MCF 10A (cell line): ENCODE results near the gene CYTH2. TPM values are rescaled to one million over a fixed set of nuclear protein-coding genes. Genes with fewer than 3 reads are reported as not detected.

Experiments
- BruUV-seq: library from RNA; stranded (reverse); fragments of 400-500 nt; replicated peaks from 2 replicates; lab custom pipeline; 2021; lab: Mats Ljungman, UMichigan
- CTCF ChIA-PET: fragments of 300-600 bp; sonication (Branson Sonifier 250); formaldehyde crosslinking; extraction: SDS; loops from one replicate; lab custom pipeline; 2021; ENCODE audit warnings: antibody characterized with exemption, inconsistent platforms; lab: Yijun Ruan, JAX
- POLR2A ChIA-PET: fragments of 300-600, 350-650 bp; sonication (Branson Sonifier 250); formaldehyde crosslinking; extraction: SDS; loops from one replicate; lab custom pipeline; 2020; ENCODE audit warnings: antibody characterized with exemption, inconsistent platforms; lab: Yijun Ruan, JAX
- DNase-seq: peaks from one replicate; pipeline ENCODE4 v3.0.0-alpha.2; 2018; ENCODE audit not compliant: unreplicated experiment
- H3K27ac Mint-ChIP-seq: one replicate; pipeline ENCODE4 v1.8.0; 2022; ENCODE audit warnings: mild to moderate bottlenecking, low read depth, mixed read lengths; ENCODE audit not compliant: unreplicated experiment
- H3K27me3 Mint-ChIP-seq: one replicate; pipeline ENCODE4 v1.8.0; 2022; ENCODE audit warnings: mixed read lengths; ENCODE audit not compliant: insufficient read depth, unreplicated experiment
- H3K36me3 Mint-ChIP-seq: one replicate; pipeline ENCODE4 v1.8.0; 2022; ENCODE audit warnings: mild to moderate bottlenecking, moderate library complexity, mixed read lengths; ENCODE audit not compliant: insufficient read depth, unreplicated experiment
- H3K4me1 Mint-ChIP-seq: one replicate; pipeline ENCODE4 v1.8.0; 2022; ENCODE audit warnings: mixed read lengths; ENCODE audit not compliant: insufficient read depth, unreplicated experiment
- H3K4me3 Mint-ChIP-seq: one replicate; pipeline ENCODE4 v1.8.0; 2022; ENCODE audit warnings: mild to moderate bottlenecking, moderate library complexity, mixed read lengths; ENCODE audit not compliant: unreplicated experiment
- H3K9me3 Mint-ChIP-seq: one replicate; pipeline ENCODE4 v1.8.0; 2022; ENCODE audit warnings: mixed read lengths; ENCODE audit not compliant: unreplicated experiment
- CTCF ChIP-seq: fragments of 200-600 bp; IDR thresholded peaks from one replicate; pipeline ENCODE4 v1.8.0; 2022; ENCODE audit warnings: antibody characterized with exemption, mild to moderate bottlenecking; ENCODE audit not compliant: unreplicated experiment
- intact Hi-C: fragments of 100-400 bp; cut with micrococcal nuclease; formaldehyde crosslinking; loops from 2 replicates; pipeline ENCODE4 v1.14.1; 2022
- total RNA-seq: library from RNA; stranded (reverse); gene quantifications from 2 replicates; pipeline ENCODE4 v1.2.3, GENCODE V29; 2022

CYTH2 gene
- total RNA-seq, 1 experiment from 2014 or later, result 70.3 TPM

DNA sequence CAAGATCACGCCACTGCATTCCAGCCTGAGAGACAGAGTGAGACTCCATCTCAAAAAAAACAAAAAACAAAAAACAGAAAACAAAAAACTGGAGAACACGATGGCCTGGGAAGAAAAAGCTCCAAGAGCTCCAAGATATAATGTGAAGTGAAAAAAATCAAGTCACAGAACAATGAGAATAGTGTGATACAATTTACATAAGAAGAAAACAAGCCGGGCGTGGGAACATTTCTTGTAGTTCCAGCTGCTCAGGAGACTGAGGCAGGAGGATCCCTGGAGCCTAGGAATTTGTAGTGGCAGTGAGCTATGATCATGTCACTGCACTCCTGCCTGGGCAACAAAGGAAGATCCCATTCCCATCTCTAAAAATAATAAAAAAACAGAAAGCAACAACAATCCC, 51.0 kb downstream of the CYTH2 start:
- peaks cover 7% of the 10 kb centered on the region for H3K9me3 Mint-ChIP-seq
- no peaks in the 10 kb centered on the region for H3K27me3 Mint-ChIP-seq
- H3K27ac Mint-ChIP-seq, result no peak overlapping the region
- H3K36me3 Mint-ChIP-seq, result peaks cover 11% of the 10 kb centered on the region
- no peak for DNase-seq
- intact Hi-C loops, result no loop called here
- TF ChIP-seq CTCF, result no peak
- CTCF ChIA-PET, result interaction anchor here (0.6 kb wide), 1 partner anchor 1983 kb away, joined by 3 read pairs; no protein-coding TSS in a partner anchor
- BruUV-seq, result no TSS peak
- no peak overlapping the region for H3K4me3 Mint-ChIP-seq
- no peaks in the 10 kb centered on the region for H3K4me1 Mint-ChIP-seq
- POLR2A ChIA-PET, result no interaction called here

DNA sequence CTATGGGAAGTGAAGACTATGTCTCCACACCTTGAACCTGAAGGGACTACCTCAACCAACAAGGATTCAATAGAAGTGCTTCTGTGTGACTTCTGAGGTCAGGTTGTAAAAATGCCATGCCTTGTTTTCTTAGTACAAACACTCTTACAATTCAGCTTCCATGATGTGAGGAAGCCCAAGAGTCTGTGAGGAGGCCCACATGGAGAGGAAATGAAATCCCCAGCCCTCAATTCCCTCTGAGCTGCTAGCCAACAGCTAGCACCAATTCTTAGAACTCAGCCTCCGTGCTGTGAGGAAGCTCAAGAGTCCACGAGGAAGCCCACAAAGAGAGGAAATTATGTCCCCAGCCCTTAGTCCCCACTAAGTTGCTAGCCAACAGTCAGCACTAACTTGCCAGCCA, 55.1 kb downstream of the CYTH2 start:
- BruUV-seq, result no TSS peak
- no peak overlapping the region for H3K4me3 Mint-ChIP-seq
- ChIA-PET CTCF (interaction anchor here (0.8 to 0.9 kb wide), 2 partner anchors 14 to 17 kb away, joined by 3 read pairs; no protein-coding TSS in a partner anchor), POLR2A (interaction anchor here (1.1 kb wide), 1 partner anchor 10 kb away, joined by 3 read pairs; no protein-coding TSS in a partner anchor)
- H3K4me1 Mint-ChIP-seq, result no peaks in the 10 kb centered on the region
- H3K27me3 Mint-ChIP-seq, result no peaks in the 10 kb centered on the region
- no peak for DNase-seq
- intact Hi-C loops, result no loop called here
- TF ChIP-seq CTCF, result no peak
- peaks cover 23% of the 10 kb centered on the region for H3K9me3 Mint-ChIP-seq
- H3K36me3 Mint-ChIP-seq, result peaks cover 5% of the 10 kb centered on the region
- no peak overlapping the region for H3K27ac Mint-ChIP-seq

- TF ChIP-seq CTCF, result no peak
- H3K27me3 Mint-ChIP-seq, result no peaks in the 10 kb centered on the region
- peaks cover 5% of the 10 kb centered on the region for H3K36me3 Mint-ChIP-seq
- POLR2A ChIA-PET, result interaction anchor here (1.1 kb wide), 1 partner anchor 10 kb away, joined by 3 read pairs; no protein-coding TSS in a partner anchor
- H3K9me3 Mint-ChIP-seq, result peaks cover 23% of the 10 kb centered on the region
- intact Hi-C loops, result no loop called here
- DNase-seq, result no peak
- no peak overlapping the region for H3K27ac Mint-ChIP-seq
- CTCF ChIA-PET, result interaction anchor here (0.9 kb wide), 1 partner anchor 14 kb away, joined by 3 read pairs; no protein-coding TSS in a partner anchor
- H3K4me1 Mint-ChIP-seq, result no peaks in the 10 kb centered on the region
- BruUV-seq, result no TSS peak
- H3K4me3 Mint-ChIP-seq, result no peak overlapping the region
These were observed 55.6 kb downstream of the CYTH2 start for GRCh38 chr19:48524732-48525131.

GRCh38 chr19:48529156-48529555, 60.0 kb downstream of the CYTH2 start:
- no peak overlapping the region for H3K27ac Mint-ChIP-seq
- peaks cover 19% of the 10 kb centered on the region for H3K9me3 Mint-ChIP-seq
- POLR2A ChIA-PET, result interaction anchor here (1.8 kb wide), 1 partner anchor 10 kb away, joined by 5 read pairs; no protein-coding TSS in a partner anchor
- DNase-seq, result no peak
- intact Hi-C loops, result no loop called here
- no peaks in the 10 kb centered on the region for H3K4me1 Mint-ChIP-seq
- peaks cover 6% of the 10 kb centered on the region for H3K27me3 Mint-ChIP-seq
- TF ChIP-seq CTCF, result no peak
- H3K36me3 Mint-ChIP-seq, result no peaks in the 10 kb centered on the region
- H3K4me3 Mint-ChIP-seq, result no peak overlapping the region
- CTCF ChIA-PET, result no interaction called here
- no TSS peak for BruUV-seq
